ENCODE results near the gene CD300A.

DNA sequence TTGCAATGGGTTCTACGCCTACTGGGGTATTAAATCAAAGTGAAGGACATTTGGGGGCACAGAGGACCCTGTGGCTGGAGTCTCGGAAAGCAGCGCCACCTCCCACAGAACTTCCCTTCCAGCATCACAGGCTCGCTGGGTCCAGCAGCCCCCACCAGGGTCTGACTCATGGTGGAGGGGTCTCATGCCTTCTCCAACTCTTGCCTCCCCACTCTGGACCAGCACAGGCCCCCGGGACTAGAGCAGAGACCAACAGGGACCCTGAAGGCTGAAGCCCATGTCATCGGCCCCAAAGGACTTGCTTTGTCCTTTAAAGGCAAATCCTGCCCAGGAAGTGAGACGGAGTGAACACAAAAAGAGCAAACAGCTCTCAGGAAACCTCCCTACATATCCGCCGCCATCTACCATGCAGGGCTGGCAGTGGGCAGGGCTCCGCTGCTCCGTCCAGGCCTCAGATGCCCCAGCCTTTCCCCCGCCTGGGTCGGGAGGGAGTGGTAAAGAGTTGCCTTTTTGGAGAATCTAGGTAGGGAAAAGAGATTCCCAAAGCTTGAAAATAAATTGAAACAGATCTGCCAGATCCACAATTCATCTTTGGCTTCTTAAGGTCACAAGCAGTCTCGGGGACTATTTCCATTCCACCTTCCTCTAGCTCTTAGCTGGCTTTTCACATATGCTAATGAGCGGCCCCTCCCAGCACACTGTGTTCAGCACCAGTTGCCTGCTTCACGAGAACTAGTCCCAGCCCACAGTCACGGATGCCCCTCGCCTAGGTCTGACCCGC is 36.6 kb upstream of the CD300A start:
- TF ChIP-seq, protein P1, sequence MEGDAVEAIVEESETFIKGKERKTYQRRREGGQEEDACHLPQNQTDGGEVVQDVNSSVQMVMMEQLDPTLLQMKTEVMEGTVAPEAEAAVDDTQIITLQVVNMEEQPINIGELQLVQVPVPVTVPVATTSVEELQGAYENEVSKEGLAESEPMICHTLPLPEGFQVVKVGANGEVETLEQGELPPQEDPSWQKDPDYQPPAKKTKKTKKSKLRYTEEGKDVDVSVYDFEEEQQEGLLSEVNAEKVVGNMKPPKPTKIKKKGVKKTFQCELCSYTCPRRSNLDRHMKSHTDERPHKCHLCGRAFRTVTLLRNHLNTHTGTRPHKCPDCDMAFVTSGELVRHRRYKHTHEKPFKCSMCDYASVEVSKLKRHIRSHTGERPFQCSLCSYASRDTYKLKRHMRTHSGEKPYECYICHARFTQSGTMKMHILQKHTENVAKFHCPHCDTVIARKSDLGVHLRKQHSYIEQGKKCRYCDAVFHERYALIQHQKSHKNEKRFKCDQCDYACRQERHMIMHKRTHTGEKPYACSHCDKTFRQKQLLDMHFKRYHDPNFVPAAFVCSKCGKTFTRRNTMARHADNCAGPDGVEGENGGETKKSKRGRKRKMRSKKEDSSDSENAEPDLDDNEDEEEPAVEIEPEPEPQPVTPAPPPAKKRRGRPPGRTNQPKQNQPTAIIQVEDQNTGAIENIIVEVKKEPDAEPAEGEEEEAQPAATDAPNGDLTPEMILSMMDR (IDR thresholded peaks at IDR 0.05; ENCODE audit: low read depth, low read length), result no peak
- TF ChIP-seq EZH2phosphoT487 (IDR thresholded peaks at IDR 0.05; ENCODE audit: low read depth), result no peak
